CD4-positive, alpha-beta T cell treated with Interferon gamma for 1 hour (primary cell): ENCODE measurements around the gene ADGRV1.

ENCODE experiments used
- DNase-seq: peaks from one replicate; pipeline ENCODE4 v3.0.0-alpha.2; 2020

ADGRV1 gene

GRCh38 chr5:91095313-91095712, 536.7 kb downstream of the ADGRV1 start:
- DNase-seq, result no peak

GRCh38 chr5:91095786-91096385, 537.3 kb downstream of the ADGRV1 start:
- no peak for DNase-seq

- DNase-seq, result no peak
Observed at GRCh38 chr5:91098541-91098940, 539.9 kb downstream of the ADGRV1 start.

GRCh38 chr5:91101600-91102379, 543.2 kb downstream of the ADGRV1 start:
- DNase-seq, result peak; percentile 54

- DNase-seq, result no peak
Observed at GRCh38 chr5:91103353-91104061, 544.9 kb downstream of the ADGRV1 start.

GRCh38 chr5:91104062-91104448, 545.5 kb downstream of the ADGRV1 start:
- no peak for DNase-seq

- DNase-seq, result no peak
Observed at GRCh38 chr5:91106842-91107511, 548.4 kb downstream of the ADGRV1 start.

- DNase-seq, result no peak
Observed at GRCh38 chr5:91109634-91110033, 551.0 kb downstream of the ADGRV1 start.

GRCh38 chr5:91110686-91111085, 552.1 kb downstream of the ADGRV1 start:
- DNase-seq, result no peak

GRCh38 chr5:91111473-91112238, 553.1 kb downstream of the ADGRV1 start:
- DNase-seq, result no peak

- DNase-seq, result no peak
Observed at GRCh38 chr5:91114658-91115057, 556.1 kb downstream of the ADGRV1 start.

- no peak for DNase-seq
Observed at GRCh38 chr5:91118354-91118753, 559.8 kb downstream of the ADGRV1 start.

GRCh38 chr5:91118796-91119195, 560.2 kb downstream of the ADGRV1 start:
- no peak for DNase-seq

- DNase-seq, result no peak
Observed at GRCh38 chr5:91119217-91119616, 560.6 kb downstream of the ADGRV1 start.

- DNase-seq, result no peak
Observed at GRCh38 chr5:91119981-91120850, 561.6 kb downstream of the ADGRV1 start.

GRCh38 chr5:91121347-91121993, 562.9 kb downstream of the ADGRV1 start:
- DNase-seq, result no peak

- DNase-seq, result no peak
Observed at GRCh38 chr5:91122651-91123050, 564.1 kb downstream of the ADGRV1 start.

GRCh38 chr5:91123291-91123690, 564.7 kb downstream of the ADGRV1 start:
- DNase-seq, result no peak

- DNase-seq, result no peak
Observed at GRCh38 chr5:91123901-91124300, 565.3 kb downstream of the ADGRV1 start.

GRCh38 chr5:91125916-91126315, 567.3 kb downstream of the ADGRV1 start:
- no peak for DNase-seq

GRCh38 chr5:91126448-91126847, 567.9 kb downstream of the ADGRV1 start:
- DNase-seq, result no peak
